Endothelial cell of umbilical vein (primary cell): ENCODE measurements around the gene ECEL1. TPM values are rescaled to one million over a fixed set of nuclear protein-coding genes. Genes with fewer than 3 reads are reported as not detected.

Experiments
- BruUV-seq: library from RNA; stranded (reverse); fragments of 400-500 nt; replicated peaks from 2 replicates; lab custom pipeline; 2021; lab: Mats Ljungman, UMichigan
- CTCF ChIA-PET: fragments of 300-600, 350-600 bp; sonication (Branson Sonifier 250); formaldehyde crosslinking; loops from one replicate; lab custom pipeline; 2021; ENCODE audit warnings: antibody characterized with exemption, inconsistent platforms; lab: Charles Lee
- POLR2A ChIA-PET: fragments of 300-600, 350-600 bp; sonication (Branson Sonifier 250); formaldehyde crosslinking; loops from one replicate; lab custom pipeline; 2021; ENCODE audit warnings: antibody characterized with exemption, inconsistent platforms; lab: Charles Lee
- DNase-seq: peaks from one replicate; pipeline ENCODE4 v3.0.0-alpha.2; 2011; ENCODE audit warnings: low read depth, low spot score
- FAIRE-seq: peaks from 2 replicates; lab custom pipeline; 2011; peaks lifted over from hg19 to GRCh38; lab: Jason Lieb, UNC
- H2AFZ ChIP-seq: 2 replicates; pipeline ENCODE4 v1.6.0; 2012; ENCODE audit warnings: low read depth, low read length, control low read depth, inconsistent platforms
- H3K27ac ChIP-seq: 2 replicates; pipeline ENCODE4 v1.5.1; 2011; ENCODE audit warnings: low read depth, mild to moderate bottlenecking, control low read depth, low read length, moderate library complexity; ENCODE audit not compliant: insufficient read depth
- H3K27me3 ChIP-seq, 2 experiments: 2 replicates each; pipeline versions ENCODE4 v1.6.0 to v1.6.1; 2011; ENCODE audit warnings: low read length in 2 of 2, mixed read lengths in 1 of 2; ENCODE audit not compliant: control insufficient read depth in 2 of 2, insufficient read depth in 2 of 2
- H3K36me3 ChIP-seq, 2 experiments: 2 replicates in 1 of 2; 3 replicates in 1 of 2; pipeline ENCODE4 v1.5.1; 2011; ENCODE audit warnings: low read length in 2 of 2, mild to moderate bottlenecking in 1 of 2, moderate library complexity in 1 of 2; ENCODE audit not compliant: control insufficient read depth in 2 of 2, insufficient read depth in 2 of 2; ENCODE audit errors: extremely low read depth in 1 of 2
- H3K4me1 ChIP-seq: 3 replicates; pipeline ENCODE4 v1.5.1; 2011; ENCODE audit warnings: mild to moderate bottlenecking, low read length; ENCODE audit not compliant: control insufficient read depth, insufficient read depth; ENCODE audit errors: extremely low read depth
- H3K4me2 ChIP-seq: 2 replicates; pipeline ENCODE4 v1.6.1; 2011; ENCODE audit warnings: low read length, control low read depth, mixed read lengths; ENCODE audit not compliant: insufficient read depth
- H3K4me3 ChIP-seq, 3 experiments: fragments of 200-600 bp in 1 of 3; sonication (generic), shearing (Covaris generic) in 1 of 3; replicated peaks in 1 of 3; 2 replicates each; pipeline ENCODE4 v1.5.1; 2011 to 2016; ENCODE audit warnings: control low read depth in 3 of 3, low read length in 3 of 3, mild to moderate bottlenecking in 2 of 3, inconsistent platforms in 1 of 3, low read depth in 1 of 3, moderate library complexity in 1 of 3; ENCODE audit not compliant: insufficient read depth in 1 of 3
- H3K79me2 ChIP-seq: 2 replicates; pipeline ENCODE4 v1.6.0; 2012; ENCODE audit warnings: low read length, inconsistent platforms; ENCODE audit not compliant: control insufficient read depth, insufficient read depth
- H3K9ac ChIP-seq: replicated peaks from 2 replicates; pipeline ENCODE3; 2011; ENCODE audit warnings: low read length, control low read depth; ENCODE audit not compliant: insufficient read depth; ENCODE audit errors: extremely low read depth
- H3K9me1 ChIP-seq: replicated peaks from 3 replicates; pipeline ENCODE4 v1.6.0; 2011; ENCODE audit warnings: mild to moderate bottlenecking, low read length; ENCODE audit not compliant: control insufficient read depth, insufficient read depth; ENCODE audit errors: extremely low read depth
- H3K9me3 ChIP-seq: replicated peaks from 2 replicates; pipeline ENCODE4 v1.5.1; 2012; ENCODE audit warnings: low read length, inconsistent platforms; ENCODE audit not compliant: control insufficient read depth, insufficient read depth
- H4K20me1 ChIP-seq: replicated peaks from 2 replicates; pipeline ENCODE3; 2011; ENCODE audit warnings: mild to moderate bottlenecking, low read length; ENCODE audit not compliant: control insufficient read depth, insufficient read depth; ENCODE audit errors: extremely low read depth
- EZH2 ChIP-seq: IDR thresholded peaks from 2 replicates; pipeline ENCODE4 v1.6.1; 2012; ENCODE audit warnings: borderline replicate concordance, low read depth, mild to moderate bottlenecking, moderate library complexity, low read length, inconsistent platforms; ENCODE audit not compliant: severe bottlenecking
- FOS ChIP-seq: IDR thresholded peaks from 2 replicates; pipeline ENCODE4 v1.6.1; 2011; ENCODE audit warnings: mild to moderate bottlenecking, low read length, moderate library complexity, borderline replicate concordance; ENCODE audit not compliant: insufficient read depth
- GATA2 ChIP-seq: IDR thresholded peaks from 2 replicates; pipeline ENCODE4 v1.7.0; 2011; ENCODE audit warnings: low read depth, mild to moderate bottlenecking, moderate library complexity, mixed read lengths, low read length; ENCODE audit not compliant: insufficient read length, insufficient read depth
- JUN ChIP-seq: IDR thresholded peaks from 2 replicates; pipeline ENCODE4 v1.6.1; 2011; ENCODE audit warnings: borderline replicate concordance, low read depth; ENCODE audit not compliant: insufficient read length, insufficient read depth
- MYC ChIP-seq: IDR thresholded peaks from one replicate; pipeline ENCODE4 v1.6.1; 2011; ENCODE audit warnings: mild to moderate bottlenecking, low read depth, low read length
- POLR2A ChIP-seq: IDR thresholded peaks from 2 replicates; pipeline ENCODE4 v1.6.1; 2012; ENCODE audit warnings: low read depth, mild to moderate bottlenecking, control low read depth, low read length
- POLR2AphosphoS5 ChIP-seq: IDR thresholded peaks from 2 replicates; pipeline ENCODE4 v1.6.1; 2012; ENCODE audit warnings: low read depth, mild to moderate bottlenecking, control low read depth, low read length, moderate library complexity; ENCODE audit not compliant: insufficient read depth
- dilution Hi-C: fragments of 300-500 bp; cut with MboI; formaldehyde crosslinking; loops from one replicate; pipeline ENCODE4 v1.15.0; 2019; ENCODE audit warnings: low sequenced_read_pairs; ENCODE audit not compliant: extremely low pct_ligation_motif_present
- intact Hi-C: fragments of 100-400 bp; cut with micrococcal nuclease; formaldehyde crosslinking; loops from one replicate; pipeline ENCODE4 v1.10.0; 2022
- polyA plus RNA-seq, 4 experiments: library from polyadenylated mRNA; depleted of rRNA in 3 of 4; stranded (reverse) in 3 of 4; unstranded in 1 of 4; fragments of >200 nt; gene quantifications; 2 replicates each; pipeline versions ENCODE4 v1.2.1 to v1.2.3, GENCODE V29; 2011 to 2012; ENCODE audit warnings: missing spikeins in 1 of 4
- total RNA-seq: library from RNA; stranded (reverse); gene quantifications from 2 replicates; pipeline ENCODE4 v1.2.3, GENCODE V29; 2021
- TF ChIP-seq, protein P1 (sequence below), 2 donors: IDR thresholded peaks; 1 replicate in 1 of 2; 2 replicates in 1 of 2; pipeline ENCODE4 v1.5.1; 2011; ENCODE audit warnings: low read length in 2 of 2, mild to moderate bottlenecking in 2 of 2, moderate library complexity in 2 of 2, control low read depth in 1 of 2, inconsistent platforms in 1 of 2, low read depth in 1 of 2; ENCODE audit not compliant: insufficient read depth in 1 of 2; ENCODE audit errors: extremely low read depth in 1 of 2
- TF ChIP-seq, protein P2 (sequence below): IDR thresholded peaks from 2 replicates; pipeline ENCODE4 v1.6.1; 2011; ENCODE audit not compliant: insufficient read depth, insufficient read length

ECEL1 gene
- total and polyA plus RNA-seq, 2 donors (not counting 3 experiments of a cell fraction or from before 2014, with no cell fraction given) = not detected

DNA sequence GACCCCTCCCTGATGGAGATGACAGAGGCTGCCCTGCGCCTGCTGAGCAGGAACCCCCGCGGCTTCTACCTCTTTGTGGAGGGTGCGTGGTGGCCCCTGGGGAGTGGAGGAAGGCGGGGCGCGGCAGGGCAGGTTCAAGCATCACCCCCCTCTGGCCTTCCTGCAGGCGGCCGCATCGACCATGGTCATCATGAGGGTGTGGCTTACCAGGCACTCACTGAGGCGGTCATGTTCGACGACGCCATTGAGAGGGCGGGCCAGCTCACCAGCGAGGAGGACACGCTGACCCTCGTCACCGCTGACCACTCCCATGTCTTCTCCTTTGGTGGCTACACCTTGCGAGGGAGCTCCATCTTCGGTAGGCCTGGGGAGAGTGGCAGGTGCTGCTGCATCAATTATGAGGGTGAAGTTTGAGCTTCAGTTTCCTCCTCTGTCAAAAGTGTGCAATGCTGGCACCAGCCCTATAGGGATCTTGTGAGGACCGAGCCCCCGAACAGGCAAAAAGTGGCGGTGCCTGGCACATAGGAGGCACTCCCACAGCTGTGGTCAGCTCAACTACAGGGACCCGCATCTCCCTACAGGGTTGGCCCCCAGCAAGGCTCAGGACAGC lies 29.5 kb downstream of the ECEL1 start:
- Histone ChIP-seq H3K9ac (no peak overlapping the region), H2AFZ (no peak overlapping the region), H3K4me1 (no peaks in the 10 kb centered on the region), H3K36me3 (no peaks in the 10 kb centered on the region), H3K4me3 (no peak overlapping the region), H3K9me1 (no peaks in the 10 kb centered on the region), H3K79me2 (no peaks in the 10 kb centered on the region), H3K4me2 (no peak overlapping the region), H3K9me3 (no peaks in the 10 kb centered on the region), H3K27ac (no peak overlapping the region), H3K27me3 (peaks cover 4 to 8% of the 10 kb centered on the region in 2 experiments), H4K20me1 (no peaks in the 10 kb centered on the region)
- ChIA-PET CTCF (interaction anchor here (1.0 kb wide), 1 partner anchor 64 kb away, joined by 3 read pairs; no protein-coding TSS in a partner anchor), POLR2A (no interaction called here)
- intact Hi-C loops (no loop called here), dilution Hi-C loops (no loop called here)
- TF ChIP-seq, protein P1, sequence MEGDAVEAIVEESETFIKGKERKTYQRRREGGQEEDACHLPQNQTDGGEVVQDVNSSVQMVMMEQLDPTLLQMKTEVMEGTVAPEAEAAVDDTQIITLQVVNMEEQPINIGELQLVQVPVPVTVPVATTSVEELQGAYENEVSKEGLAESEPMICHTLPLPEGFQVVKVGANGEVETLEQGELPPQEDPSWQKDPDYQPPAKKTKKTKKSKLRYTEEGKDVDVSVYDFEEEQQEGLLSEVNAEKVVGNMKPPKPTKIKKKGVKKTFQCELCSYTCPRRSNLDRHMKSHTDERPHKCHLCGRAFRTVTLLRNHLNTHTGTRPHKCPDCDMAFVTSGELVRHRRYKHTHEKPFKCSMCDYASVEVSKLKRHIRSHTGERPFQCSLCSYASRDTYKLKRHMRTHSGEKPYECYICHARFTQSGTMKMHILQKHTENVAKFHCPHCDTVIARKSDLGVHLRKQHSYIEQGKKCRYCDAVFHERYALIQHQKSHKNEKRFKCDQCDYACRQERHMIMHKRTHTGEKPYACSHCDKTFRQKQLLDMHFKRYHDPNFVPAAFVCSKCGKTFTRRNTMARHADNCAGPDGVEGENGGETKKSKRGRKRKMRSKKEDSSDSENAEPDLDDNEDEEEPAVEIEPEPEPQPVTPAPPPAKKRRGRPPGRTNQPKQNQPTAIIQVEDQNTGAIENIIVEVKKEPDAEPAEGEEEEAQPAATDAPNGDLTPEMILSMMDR (IDR thresholded peaks at IDR 0.05; ENCODE audit: extremely low read depth in 1 of 2, insufficient read depth in 1 of 2, low read depth in 1 of 2, low read length in 2 of 2) = no peak
- TF ChIP-seq, protein P2, sequence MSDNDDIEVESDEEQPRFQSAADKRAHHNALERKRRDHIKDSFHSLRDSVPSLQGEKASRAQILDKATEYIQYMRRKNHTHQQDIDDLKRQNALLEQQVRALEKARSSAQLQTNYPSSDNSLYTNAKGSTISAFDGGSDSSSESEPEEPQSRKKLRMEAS = no peak
- TF ChIP-seq GATA2 (no peak), MYC (no peak), POLR2A (no peak), POLR2AphosphoS5 (no peak), EZH2 (no peak), JUN (no peak), FOS (no peak)
- DNase-seq = no peak
- FAIRE-seq = no peak
- BruUV-seq = no TSS peak
